GM18870 (cell line): ENCODE results near the gene C16orf89.
A peak's percentile ranks its signal among the peaks of the same experiment; 100 is the strongest.

Source experiments
- ATAC-seq: cut with Tn5 transposase; IDR thresholded peaks from one replicate; pipeline ENCODE4 v1.9.1; 2021; ENCODE audit warnings: moderate library complexity; ENCODE audit not compliant: unreplicated experiment

C16orf89 gene

DNA sequence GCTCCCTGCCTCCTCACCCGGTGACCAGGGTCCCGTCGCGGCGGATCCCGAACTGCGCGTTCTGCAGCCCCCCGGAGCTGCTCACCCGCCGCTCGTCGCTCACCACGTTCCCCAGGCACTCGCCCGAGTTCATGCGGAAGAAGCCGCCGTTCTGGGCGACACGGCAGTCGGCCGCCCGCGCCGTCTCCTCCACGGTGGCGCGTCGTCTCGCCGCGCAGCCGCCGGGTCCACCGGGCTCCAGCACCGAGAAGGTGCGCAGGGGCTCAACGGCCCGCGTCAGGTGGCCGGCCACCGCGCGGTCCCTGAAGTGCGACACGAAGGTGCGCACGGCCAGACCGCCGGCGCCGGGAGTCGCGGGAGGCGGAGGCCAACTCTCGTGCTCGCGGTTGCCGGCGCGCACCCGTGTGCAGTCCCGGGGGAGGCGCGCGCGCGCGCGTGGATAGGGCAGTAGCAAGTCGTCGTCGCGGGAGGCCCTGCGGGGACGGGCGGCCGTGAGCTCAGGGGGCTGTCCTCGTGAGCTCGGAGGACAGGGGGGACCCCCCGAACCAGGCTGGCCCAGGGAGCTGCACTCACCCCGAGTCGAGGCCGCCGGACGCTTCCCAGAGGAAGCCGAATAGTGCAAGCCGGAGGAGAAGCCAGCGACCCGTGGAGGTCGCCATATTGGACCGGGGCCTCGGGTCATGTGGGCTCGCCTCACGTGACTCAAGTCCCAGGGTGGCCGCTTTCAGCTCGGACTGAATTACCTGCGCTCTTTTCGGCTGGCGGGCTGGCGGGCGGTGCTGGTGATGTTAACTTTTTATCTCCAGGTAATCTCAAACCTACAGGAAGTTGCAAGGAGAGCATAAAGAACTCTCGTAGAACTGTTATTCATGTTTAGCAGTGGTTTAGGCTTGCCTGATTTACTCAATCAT is 32.2 kb downstream of the C16orf89 start, which contains the start of gene NAGPA:
TSS of gene NAGPA (minus strand) at position 680 of the 911 bp plus-strand sequence. CDS start at position 659, 21 bp downstream.
- peak; percentile 43 for ATAC-seq

DNA sequence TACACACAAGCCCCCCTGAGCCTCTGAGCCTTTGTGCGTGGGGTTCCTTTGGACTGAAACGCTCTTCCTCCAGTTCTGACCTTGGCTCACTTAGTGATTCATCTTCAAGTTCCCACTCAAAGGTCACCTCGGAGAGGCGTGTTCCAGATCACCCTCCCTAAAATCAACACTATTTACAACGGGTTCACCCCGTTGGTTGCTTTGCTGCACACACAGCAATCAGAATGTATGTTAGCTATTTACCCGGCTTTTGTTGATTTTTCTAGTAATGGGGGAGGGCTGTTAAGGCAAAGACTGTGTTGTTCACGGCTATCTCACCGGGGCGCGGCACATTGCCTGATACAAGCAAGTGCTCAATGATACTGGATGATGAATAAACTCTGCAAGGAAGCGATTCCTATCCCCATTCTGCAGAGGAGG is 33.0 kb downstream of the C16orf89 start:
- no peak for ATAC-seq

DNA sequence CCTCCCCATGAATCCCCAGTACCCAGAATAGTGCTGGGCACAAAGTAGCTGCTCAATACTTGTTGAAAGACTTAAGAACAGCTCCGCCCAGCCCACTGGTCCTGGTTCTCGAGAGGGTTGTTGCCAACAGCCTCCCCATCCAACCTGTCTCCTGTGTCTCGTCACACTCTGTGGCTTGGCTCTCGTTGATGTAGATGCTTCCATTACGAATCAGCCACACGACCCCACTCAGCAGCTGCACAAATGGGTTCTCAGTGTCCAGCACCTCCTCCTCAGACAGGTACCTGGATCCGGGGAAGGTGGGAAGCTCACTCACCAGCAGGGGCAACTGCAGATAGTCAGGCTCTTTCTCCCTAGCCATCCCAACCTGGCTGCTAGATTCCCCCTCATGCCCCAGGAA is 34.2 kb downstream of the C16orf89 start:
- ATAC-seq: no peak

DNA sequence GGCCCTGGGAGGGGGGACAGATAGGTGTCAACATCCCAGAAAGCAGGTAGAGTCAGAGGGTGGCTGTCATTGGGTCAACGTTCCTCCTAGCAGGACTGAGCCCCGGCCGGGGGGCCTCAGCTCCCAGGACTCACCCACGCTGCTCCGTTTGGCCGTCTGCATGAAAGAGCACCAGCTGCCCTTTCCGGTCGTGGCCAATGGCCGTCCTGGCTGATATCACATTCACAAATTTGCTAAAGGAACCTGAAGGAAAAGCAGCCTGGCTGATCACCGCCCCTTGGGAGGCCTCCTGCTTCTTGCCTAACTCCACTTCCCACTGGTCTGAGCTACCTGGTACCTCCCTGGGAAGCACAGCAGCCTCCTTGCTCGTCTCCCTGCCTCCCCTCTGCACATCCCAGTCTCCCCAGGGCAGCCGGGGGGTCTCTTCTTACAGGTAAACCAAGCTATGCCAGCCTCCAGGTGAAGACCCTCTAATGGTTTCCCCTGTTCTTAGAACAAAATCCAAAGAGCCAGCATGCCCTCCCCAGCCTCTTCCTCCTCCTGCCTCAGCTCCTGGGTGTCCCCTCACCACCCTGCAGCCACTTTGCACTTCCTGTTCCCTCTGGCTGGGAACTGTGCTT is 35.4 kb downstream of the C16orf89 start:
- no peak for ATAC-seq

DNA sequence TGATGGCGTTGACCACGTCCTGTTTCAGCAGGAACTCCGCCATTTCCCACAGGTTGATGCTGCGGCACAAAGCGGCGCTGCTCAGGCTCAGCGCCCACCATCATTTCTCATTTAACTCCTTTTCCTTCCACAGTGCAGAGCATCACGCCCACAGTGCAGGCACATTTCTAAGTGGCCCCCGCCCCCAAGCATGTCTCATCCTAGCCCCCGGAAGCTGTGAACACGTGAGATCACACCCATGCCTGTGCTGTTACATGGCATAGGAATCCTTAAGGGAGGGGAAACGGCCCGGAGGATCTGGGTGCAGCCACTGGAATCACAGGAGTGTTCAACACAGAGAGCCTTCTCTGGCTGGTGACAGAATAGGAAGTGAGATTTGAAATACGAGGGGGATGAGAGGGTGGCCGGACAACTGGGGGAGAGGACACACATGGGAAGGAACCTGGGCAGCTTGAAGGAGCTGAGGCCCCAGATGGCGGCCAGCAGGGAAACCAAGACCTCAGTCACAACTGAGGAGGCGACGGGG is 36.7 kb downstream of the C16orf89 start:
- no peak for ATAC-seq

DNA sequence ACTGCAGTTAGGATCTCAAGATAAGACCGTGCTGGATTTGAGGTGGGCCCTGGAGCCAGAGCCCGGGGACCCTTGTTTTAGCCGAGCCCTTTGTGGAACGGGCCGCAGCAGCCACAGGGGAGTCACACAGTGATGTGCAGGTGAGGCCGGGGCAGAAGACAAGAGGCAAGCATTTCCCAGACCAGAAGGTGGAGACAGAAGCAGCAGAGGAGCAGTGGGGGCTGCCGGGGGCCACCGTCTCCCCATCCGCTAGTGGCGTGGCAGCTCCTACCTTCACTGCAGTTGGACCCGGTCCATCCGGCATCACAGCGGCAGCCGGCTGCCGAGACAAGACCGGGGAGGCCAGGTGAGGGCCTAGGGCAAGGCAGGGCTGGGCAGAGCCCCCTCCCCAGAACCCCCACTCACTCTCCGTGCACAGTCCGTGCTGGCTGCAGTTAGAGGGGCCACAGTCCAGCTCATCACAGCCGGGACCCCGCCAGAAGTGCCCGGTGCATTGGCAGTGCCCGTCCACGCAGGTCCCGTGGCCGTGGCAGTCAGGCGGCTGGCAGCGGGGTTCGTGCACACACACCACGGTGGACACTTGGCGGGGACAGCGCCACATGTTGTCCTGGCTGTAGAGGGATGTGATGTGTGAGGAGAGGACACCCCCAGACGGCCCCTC is 38.1 kb downstream of the C16orf89 start:
- ATAC-seq: no peak

DNA sequence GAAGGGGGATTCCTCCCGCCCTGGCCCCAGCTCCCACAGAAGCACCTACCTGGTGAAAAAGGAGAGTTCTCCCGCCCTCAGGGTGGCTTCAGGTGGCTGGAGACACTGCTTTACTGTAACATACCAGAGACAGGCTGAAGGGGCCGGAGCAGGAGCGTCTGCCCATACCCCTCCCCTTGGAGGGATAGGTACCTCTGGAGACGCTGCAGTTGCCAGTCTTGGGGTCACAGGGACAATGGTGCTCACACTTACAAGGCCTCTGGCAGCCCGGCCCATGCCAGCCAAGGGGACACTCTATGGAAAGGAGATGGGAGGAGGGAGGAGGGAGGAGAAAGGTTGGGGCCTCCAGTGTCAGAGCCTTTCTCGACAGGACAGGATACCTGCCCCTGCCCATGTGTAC is 38.7 kb downstream of the C16orf89 start:
- no peak for ATAC-seq

DNA sequence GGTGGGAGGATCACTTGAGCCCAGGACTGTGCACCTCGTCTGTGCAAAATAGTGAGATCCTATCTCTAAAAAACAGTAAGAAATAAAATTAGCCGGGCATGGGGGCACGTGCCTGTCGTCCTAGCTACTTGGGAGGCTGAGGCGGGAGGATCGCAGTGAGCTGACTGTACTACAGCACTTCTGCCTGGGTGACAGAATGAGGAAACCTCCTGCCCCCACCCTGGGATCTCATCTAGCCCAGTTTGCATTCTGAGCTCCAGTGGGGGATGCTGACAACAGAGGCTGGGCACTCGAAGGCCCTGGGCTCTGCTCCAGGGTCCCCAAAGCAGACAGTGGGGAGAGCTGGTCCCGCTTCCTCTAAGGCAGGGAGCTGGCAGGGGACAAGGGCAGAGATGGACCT is 39.1 kb downstream of the C16orf89 start:
- no peak for ATAC-seq

DNA sequence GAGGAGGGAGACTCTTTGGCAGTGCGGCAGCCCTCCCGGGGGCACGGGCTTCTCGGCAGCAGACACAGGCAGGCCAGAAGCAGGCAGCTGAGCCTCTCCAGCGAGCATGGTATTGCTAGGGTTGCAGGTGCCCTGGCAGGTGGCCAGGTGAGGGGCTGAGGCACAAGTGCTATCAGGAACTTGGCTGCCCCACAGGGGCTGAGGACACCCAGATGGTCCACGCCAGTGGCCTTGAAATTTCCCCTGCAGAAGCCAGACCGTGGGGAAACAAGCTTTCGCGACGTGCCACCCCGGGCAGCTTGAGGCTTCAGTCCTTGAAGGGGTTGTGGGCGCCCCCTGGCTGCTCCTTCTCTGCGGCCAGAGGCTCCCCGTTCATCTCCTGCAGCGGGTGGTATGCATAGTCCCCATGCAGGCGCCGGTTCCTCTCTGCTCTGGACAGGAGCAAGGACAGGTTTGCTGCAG is 40.6 kb downstream of the C16orf89 start:
- ATAC-seq: no peak

DNA sequence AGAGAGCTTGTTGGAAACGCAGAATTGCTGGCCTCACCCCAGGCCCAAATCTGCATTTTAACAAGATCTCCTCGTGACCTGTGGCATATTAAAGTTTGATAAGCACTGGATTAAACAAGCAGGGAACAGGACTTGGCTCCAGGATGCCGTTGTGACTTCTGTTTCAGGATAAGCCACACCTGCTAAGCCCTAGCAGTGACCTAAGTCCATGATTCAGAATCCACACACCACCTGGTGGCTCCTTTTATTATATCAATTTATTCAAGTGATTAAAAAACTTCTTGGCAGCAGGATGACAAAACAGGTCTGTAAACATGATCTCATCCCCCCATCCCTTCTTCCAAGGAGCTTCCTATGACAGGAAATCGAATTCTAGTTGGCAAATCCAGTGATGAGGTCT is 41.1 kb downstream of the C16orf89 start:
- no peak for ATAC-seq

DNA sequence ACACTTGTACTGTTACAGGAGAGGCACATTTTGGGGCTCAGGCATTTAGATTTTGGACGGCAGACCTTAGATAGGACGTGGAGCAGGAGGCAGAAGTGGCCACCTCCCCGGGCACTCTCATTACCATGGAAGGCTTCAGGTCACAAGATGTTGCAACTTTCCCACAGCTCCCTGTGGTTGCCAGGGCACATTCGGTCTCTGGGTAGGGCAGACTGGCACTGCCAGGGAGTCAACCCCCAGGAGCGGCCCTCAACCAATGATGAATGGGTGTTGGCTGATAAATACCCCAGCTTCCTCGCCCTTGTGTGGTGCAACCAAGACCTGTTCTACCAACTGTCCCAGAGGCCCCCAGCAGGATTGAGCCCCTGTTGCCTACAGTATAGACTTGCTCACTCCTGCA is 43.2 kb downstream of the C16orf89 start:
- ATAC-seq: no peak

DNA sequence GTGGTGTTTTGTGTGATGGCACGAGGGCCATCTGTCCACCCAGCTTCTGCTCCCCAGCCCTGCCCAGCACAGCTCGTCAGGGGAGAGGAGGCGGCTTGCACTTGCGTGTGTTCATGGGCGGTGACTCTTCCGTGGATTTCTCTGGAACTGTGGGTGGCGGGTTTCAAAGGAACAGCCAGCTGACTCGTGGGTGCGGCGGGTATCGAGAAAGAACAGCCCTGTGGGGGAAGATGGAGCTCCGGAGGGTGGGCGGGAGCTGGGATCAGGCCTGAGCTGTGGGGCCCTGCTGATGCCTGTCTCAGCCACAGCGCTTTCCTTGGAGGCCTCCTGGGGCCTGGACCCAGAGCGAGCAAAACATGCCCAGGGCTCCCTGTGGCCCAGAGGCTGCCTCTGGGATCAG is 45.2 kb downstream of the C16orf89 start:
- ATAC-seq: no peak

DNA sequence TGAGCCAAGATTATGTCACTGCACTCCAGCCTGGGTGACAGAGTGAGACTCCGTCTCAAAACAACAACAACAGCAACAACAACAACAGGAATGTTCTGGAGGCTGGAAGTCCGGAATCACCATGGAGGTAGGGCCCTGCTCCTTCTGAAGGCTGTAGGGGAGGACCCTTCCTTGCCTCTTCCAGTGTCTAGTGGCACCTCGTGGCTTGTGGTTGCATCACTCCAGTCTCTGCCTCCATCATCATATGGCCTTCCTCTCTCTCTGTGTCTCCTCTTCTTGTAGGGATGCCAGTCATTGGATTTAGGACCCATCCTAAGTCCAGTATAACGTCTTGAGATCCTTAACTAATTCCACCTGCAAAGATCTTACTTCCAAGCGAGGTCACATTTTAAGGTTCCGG is 46.0 kb downstream of the C16orf89 start:
- no peak for ATAC-seq

DNA sequence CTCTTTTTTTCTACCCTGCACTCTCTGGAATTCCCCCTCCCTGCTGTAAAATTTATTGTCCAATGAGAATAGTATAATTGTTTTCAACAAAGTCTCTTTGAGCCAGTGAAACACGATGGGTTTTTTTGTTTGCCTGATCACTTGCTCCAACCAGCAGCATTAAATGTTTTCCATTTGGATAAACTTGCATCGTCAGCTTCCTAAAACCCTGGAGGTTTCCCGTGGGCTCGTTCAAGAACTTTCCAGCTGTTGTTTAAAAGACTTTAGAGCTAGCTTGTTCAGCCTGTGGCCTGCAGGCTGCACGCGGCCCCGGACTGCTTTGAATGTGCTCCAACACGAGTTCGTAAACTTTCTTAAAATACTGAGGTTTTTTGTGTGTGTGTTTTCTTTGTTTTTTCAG is 47.0 kb downstream of the C16orf89 start:
- no peak for ATAC-seq

DNA sequence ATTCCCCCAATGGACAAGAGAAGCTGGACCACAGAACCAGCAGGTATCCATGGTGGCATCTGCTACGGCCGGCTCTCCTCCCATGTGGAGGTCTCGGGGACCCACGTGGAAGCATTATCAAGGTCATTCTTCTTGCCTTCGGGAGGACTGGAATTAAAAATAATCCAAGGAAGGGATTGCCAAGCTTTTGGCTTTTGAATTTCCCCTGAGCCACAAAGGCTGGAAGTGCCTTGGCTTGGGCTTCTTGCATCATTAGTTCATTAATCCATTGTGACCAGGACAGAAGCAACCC is 48.1 kb downstream of the C16orf89 start:
- ATAC-seq: no peak

DNA sequence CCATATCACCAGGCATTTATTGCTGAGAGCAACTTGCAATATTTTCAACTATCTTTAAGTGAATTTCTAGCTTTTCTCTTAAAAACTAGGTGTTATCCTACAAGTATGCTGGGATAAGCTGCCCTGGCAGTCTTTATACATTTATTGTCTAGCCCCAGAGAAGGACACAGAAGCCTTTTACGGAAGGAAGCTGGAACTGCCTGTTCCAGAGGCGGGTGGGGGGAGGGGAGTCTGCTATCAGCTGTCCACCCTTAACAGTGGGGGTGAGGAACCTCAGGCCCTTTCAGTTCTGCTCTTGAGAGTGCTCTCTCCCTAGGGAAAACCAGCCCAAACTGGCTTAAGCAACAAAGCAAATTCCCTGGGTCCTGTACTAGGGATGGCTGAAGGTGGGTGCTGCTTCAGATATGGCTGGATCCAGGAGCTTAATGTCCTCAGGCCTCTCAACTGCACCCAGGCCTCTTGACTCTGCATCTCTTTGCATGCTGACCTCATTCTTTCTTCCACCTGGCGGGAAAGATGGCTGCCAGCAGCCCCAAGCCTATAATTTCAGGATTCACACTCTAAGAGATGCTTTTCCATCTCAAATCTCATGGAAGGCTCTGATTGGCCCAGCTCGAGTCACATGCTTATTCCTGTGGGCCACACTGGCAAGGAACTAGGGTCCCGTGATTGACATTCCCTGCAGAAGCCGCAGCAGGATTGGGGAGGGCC is 48.6 kb downstream of the C16orf89 start:
- no peak for ATAC-seq

DNA sequence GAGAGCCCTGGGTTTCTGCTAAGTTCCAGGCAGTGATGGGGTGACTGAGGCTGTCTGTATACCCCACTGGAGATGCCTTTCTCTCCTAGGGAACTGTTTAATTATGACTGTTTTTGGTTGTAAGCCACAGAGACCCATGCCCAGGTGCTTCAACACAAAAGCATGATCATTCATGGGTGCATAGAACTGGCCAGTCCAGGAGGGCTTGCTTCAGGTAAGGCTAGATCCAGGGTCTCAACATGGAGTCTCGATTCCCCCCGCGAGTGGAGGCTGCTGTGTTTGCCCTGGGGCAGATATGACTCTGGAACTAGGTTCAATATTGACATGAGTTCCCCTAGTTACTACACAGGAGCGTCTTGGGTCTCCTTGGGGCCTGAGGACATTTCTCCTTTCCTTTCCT is 49.9 kb downstream of the C16orf89 start:
- no peak for ATAC-seq

DNA sequence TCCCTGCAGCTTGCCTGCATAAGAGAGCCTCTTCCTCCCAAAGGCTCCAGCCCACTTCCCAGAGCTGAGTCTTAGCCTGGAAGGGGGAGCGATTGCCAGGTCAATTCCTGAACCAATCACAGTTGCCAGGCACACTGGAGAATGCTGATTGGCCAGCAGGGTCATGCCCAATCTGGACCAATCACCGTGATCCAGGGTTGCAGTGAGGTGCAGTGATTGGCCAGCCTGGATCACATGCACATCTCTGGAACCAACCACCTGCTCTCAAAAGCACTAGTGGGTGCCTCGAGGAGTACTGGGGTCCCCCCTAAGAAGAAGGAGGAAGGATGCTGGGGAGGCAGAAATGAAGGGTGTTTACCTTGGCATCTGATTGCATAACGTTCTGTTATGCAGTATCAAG is 50.4 kb downstream of the C16orf89 start:
- ATAC-seq: no peak

DNA sequence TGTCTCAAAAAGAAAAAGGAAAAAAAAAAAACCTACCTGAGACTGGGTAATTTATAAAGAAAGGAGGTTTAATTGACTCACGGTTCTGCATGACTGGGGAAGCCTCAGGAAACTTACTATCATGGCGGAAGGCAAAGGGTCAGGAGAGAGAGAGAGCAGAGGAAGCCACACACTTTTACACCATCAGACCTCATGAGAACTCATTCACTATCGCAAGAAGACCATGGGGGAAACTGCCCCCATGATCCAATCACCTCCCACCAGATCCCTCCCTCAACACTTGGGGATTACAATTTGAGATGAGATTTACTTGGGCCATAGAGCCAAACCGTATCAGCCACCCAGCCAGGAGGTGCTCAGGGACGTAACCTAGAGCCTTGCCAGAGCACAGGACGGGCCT is 52.9 kb downstream of the C16orf89 start:
- ATAC-seq: no peak

DNA sequence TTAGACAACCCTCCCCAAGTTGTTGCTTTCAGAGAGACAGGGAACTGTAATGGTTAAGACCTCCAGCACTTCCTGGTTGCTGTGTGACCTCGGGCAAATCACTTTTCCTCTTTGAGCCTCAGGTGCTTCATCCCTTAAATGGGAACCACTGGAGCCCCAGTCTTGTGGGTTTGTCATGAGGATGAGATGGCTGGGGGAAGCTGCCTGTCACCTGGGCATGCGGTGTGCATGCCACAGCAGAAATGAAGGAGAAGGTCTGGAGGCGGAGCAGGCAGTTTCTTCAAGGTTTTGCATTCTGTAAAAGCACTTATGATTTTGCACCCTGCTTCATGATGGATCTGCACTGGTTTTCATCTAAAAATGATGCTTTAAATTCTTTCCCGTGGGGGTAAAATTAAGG is 54.1 kb downstream of the C16orf89 start:
- ATAC-seq: no peak
